ENCODE results near the gene NTM.

DNA sequence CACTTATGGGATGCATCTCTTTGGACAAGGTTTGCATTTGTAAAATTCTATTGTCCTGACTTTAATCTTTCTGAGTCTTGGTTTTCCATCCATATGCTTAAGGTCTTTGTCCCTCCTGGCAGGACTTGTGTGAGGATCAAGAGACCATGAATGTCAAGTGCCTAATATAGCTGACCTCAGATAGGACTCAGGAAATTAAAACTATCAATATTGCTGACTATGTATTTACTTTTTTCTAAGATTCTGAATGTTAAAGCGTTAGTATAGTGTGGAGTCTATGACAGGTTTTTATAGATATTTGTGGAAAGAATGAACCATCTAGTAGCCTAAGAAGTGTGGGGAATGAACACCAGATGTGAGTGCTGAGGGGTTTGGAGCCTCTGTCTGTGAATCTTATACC is 637.8 kb downstream of the NTM start:
- TF ChIP-seq PAX5 (IDR thresholded peaks at IDR 0.05; ENCODE audit: insufficient read depth, low read length, severe bottlenecking) = no peak
- no peak for TF ChIP-seq POLR2AphosphoS5 (IDR thresholded peaks at IDR 0.05; ENCODE audit: low read depth, low read length)
- no peak for TF ChIP-seq POLR2A (IDR thresholded peaks at IDR 0.05; ENCODE audit: low read depth, low read length)

All from GM12891 (cell line).